GM23338 (cell line): ENCODE results near the gene MTMR1. TPM values are rescaled to one million over a fixed set of nuclear protein-coding genes. Genes with fewer than 3 reads are reported as not detected.

Experiments
- ATAC-seq: fragments of 200-7000 bp; cut with Tn5 transposase; 3 replicates; pipeline ENCODE4 v1.9.1; 2020
- DNase-seq: peaks from one replicate; pipeline ENCODE4 v3.0.0-alpha.2; 2015; ENCODE audit warnings: low spot score
- H2AFZ ChIP-seq: fragments of 200-600 bp; sonication (generic); 2 replicates; pipeline ENCODE4 v1.8.0; 2016; ENCODE audit warnings: antibody characterized with exemption, mild to moderate bottlenecking, moderate library complexity
- H3F3A ChIP-seq: fragments of 200-600 bp; sonication (generic); replicated peaks from 2 replicates; pipeline ENCODE4 v1.8.0; 2017; ENCODE audit warnings: antibody characterized with exemption, mixed run types, low read depth
- H3K27ac ChIP-seq: fragments of 200-600 bp; sonication (generic); 2 replicates; pipeline ENCODE4 v1.6.1; 2016; ENCODE audit warnings: low read depth
- H3K27me3 ChIP-seq: fragments of 200-600 bp; sonication (generic); 2 replicates; pipeline ENCODE4 v1.8.0; 2016; ENCODE audit warnings: mild to moderate bottlenecking, mixed run types, moderate library complexity; ENCODE audit not compliant: insufficient read depth
- H3K36me3 ChIP-seq: fragments of 200-600 bp; sonication (generic); 2 replicates; pipeline ENCODE4 v1.8.0; 2016; ENCODE audit warnings: mild to moderate bottlenecking; ENCODE audit not compliant: insufficient read depth
- H3K4me1 ChIP-seq: fragments of 200-600 bp; sonication (generic); 2 replicates; pipeline ENCODE4 v1.8.0; 2016; ENCODE audit warnings: mild to moderate bottlenecking, moderate library complexity; ENCODE audit not compliant: insufficient read depth
- H3K4me2 ChIP-seq: fragments of 200-600 bp; sonication (generic); 2 replicates; pipeline ENCODE4 v1.7.1; 2017; ENCODE audit warnings: mixed run types
- H3K4me3 ChIP-seq: fragments of 200-600 bp; sonication (generic); 2 replicates; pipeline ENCODE4 v1.6.1; 2016; ENCODE audit warnings: mixed run types
- H3K79me2 ChIP-seq: fragments of 200-600 bp; sonication (generic); replicated peaks from 2 replicates; pipeline ENCODE4 v1.8.0; 2017; ENCODE audit warnings: mild to moderate bottlenecking; ENCODE audit not compliant: insufficient read depth
- H3K9me2 ChIP-seq: fragments of 200-600 bp; sonication (generic); 2 replicates; pipeline ENCODE4 v1.8.0; 2017; ENCODE audit not compliant: insufficient read depth
- H4K20me1 ChIP-seq: fragments of 200-600 bp; sonication (generic); replicated peaks from 2 replicates; pipeline ENCODE4 v1.8.0; 2017; ENCODE audit warnings: mild to moderate bottlenecking; ENCODE audit not compliant: insufficient read depth
- H3K27ac Mint-ChIP-seq: 2 replicates; pipeline ENCODE4 v1.8.0; 2020; ENCODE audit warnings: inconsistent platforms, mild to moderate bottlenecking, moderate library complexity, mixed read lengths
- H3K27me3 Mint-ChIP-seq: 3 replicates; pipeline ENCODE4 v1.8.0; 2022; ENCODE audit warnings: low read depth, mild to moderate bottlenecking, moderate library complexity, mixed read lengths, inconsistent platforms; ENCODE audit not compliant: insufficient read depth, poor library complexity
- H3K36me3 Mint-ChIP-seq: 3 replicates; pipeline ENCODE4 v1.8.0; 2021; ENCODE audit warnings: low read depth, mild to moderate bottlenecking, inconsistent platforms, moderate library complexity, mixed read lengths
- H3K4me1 Mint-ChIP-seq: 3 replicates; pipeline ENCODE4 v1.8.0; 2020; ENCODE audit warnings: mild to moderate bottlenecking, inconsistent platforms, mixed read lengths
- H3K4me3 Mint-ChIP-seq: 3 replicates; pipeline ENCODE4 v1.8.0; 2021; ENCODE audit warnings: moderate library complexity, mild to moderate bottlenecking, inconsistent platforms, mixed read lengths
- H3K9me3 Mint-ChIP-seq: 3 replicates; pipeline ENCODE4 v1.8.0; 2020; ENCODE audit warnings: moderate library complexity, mild to moderate bottlenecking, inconsistent platforms, mixed read lengths
- CREB1 ChIP-seq: fragments of 250-450 bp; sonication (Bioruptor Pico); IDR thresholded peaks from 2 replicates; pipeline ENCODE4 v1.5.0; 2020; ENCODE audit warnings: low read depth, mild to moderate bottlenecking, moderate library complexity
- JUNB ChIP-seq: IDR thresholded peaks from one replicate; pipeline ENCODE4 v1.6.1; 2016; ENCODE audit warnings: antibody characterized with exemption; ENCODE audit not compliant: unreplicated experiment
- NANOG ChIP-seq: IDR thresholded peaks from 2 replicates; pipeline ENCODE4 v1.6.1; 2016; ENCODE audit warnings: antibody characterized with exemption, borderline replicate concordance
- POLR2AphosphoS5 ChIP-seq: IDR thresholded peaks from 2 replicates; pipeline ENCODE4 v1.6.1; 2016; ENCODE audit warnings: antibody characterized with exemption, low read depth
- STAT1 ChIP-seq: IDR thresholded peaks from one replicate; pipeline ENCODE4 v1.6.1; 2016; ENCODE audit warnings: antibody characterized with exemption; ENCODE audit not compliant: unreplicated experiment
- ZNF114 ChIP-seq: fragments of 250-450 bp; sonication (Bioruptor Pico); IDR thresholded peaks from 2 replicates; pipeline ENCODE4 v1.5.0; 2020; ENCODE audit warnings: mild to moderate bottlenecking, moderate library complexity
- polyA plus RNA-seq: library from polyadenylated mRNA; unstranded; fragments of >200 nt; fragmentation: Nextera tagmentation; extraction: Ambion mirVana; gene quantifications from 2 replicates; pipeline ENCODE4 v1.2.1, GENCODE V29; 2016
- total RNA-seq: library from RNA; depleted of rRNA; stranded (reverse); fragments of >200 nt; shearing (Covaris generic); gene quantifications from 2 replicates; pipeline ENCODE4 v1.2.3, GENCODE V29; 2014
- TF ChIP-seq, protein P1 (sequence below), 2 experiments: fragments of 200-600 bp in 1 of 2; sonication (generic) in 1 of 2; conservative IDR thresholded peaks; 2 replicates each; pipeline versions ENCODE4 v1.5.1 to v1.6.1; 2016 to 2017; ENCODE audit warnings: antibody characterized with exemption in 2 of 2, low read depth in 2 of 2, mild to moderate bottlenecking in 2 of 2, moderate library complexity in 1 of 2

Gene MTMR1
- total and polyA plus RNA-seq, 2 experiments from 2014 or later = 4.5 to 19.1 TPM

DNA sequence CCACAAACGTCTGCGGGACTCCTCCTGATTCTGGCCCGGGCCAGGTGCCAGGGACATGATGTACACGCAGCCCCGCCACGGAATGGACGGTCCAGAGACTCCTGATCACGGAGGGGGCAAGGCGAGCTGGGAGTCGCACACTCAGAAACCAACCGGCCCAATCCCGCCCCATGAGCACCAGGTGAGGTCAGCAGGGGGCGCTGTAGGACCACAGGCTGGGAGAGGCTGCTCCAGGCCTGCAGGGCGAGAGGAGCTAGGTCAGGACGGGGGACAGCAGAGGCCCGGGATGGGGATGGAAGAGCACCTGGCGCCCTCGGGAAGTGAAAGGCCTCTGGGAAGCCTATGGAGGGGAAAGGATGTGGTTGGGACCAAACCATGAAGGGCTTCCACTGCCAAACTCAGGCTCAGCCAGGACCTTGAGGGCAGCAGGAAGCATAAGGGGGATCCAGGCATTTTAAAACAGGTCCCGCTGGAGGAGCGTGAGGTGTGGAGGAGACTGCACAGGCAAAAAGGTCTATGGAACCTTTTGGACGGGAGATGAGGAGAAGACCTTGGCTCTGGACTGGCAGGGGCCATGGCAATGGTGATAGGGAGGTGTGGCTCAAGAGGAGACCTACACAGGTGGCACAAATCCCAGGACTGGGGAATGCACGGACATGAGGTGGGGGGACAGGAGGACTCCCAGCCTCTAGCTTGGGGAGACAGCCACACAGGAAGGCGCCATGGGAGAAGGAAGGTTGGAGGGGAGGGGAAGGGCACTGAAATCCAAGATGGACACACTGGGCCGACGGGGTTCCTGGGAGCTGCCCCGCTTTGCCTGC lies 79.2 kb downstream of the MTMR1 start:
- Histone ChIP-seq H3K4me1 (peaks cover 5% of the 10 kb centered on the region; the same call in 1 of the 2 replicates), H4K20me1 (no peaks in the 10 kb centered on the region), H2AFZ (no peak overlapping the region), H3K27ac (no peak overlapping the region), H3K9me2 (no peaks in the 10 kb centered on the region), H3K4me2 (no peak overlapping the region), H3K4me3 (no peak overlapping the region), H3K79me2 (no peaks in the 10 kb centered on the region), H3K36me3 (no peaks in the 10 kb centered on the region), H3F3A (no peaks in the 10 kb centered on the region), H3K27me3 (no peaks in the 10 kb centered on the region)
- ATAC-seq (peak; percentile 95), DNase-seq (peak; percentile 87)
- Mint-ChIP-seq H3K4me3 (no peak overlapping the region), H3K4me1 (peaks cover 18% of the 10 kb centered on the region), H3K9me3 (no peaks in the 10 kb centered on the region; the same call in 2 of the 3 replicates), H3K27me3 (peaks cover 8% of the 10 kb centered on the region), H3K27ac (no peak overlapping the region; the same call in none of the 2 replicates), H3K36me3 (peaks cover 8% of the 10 kb centered on the region)
- TF ChIP-seq, protein P1, sequence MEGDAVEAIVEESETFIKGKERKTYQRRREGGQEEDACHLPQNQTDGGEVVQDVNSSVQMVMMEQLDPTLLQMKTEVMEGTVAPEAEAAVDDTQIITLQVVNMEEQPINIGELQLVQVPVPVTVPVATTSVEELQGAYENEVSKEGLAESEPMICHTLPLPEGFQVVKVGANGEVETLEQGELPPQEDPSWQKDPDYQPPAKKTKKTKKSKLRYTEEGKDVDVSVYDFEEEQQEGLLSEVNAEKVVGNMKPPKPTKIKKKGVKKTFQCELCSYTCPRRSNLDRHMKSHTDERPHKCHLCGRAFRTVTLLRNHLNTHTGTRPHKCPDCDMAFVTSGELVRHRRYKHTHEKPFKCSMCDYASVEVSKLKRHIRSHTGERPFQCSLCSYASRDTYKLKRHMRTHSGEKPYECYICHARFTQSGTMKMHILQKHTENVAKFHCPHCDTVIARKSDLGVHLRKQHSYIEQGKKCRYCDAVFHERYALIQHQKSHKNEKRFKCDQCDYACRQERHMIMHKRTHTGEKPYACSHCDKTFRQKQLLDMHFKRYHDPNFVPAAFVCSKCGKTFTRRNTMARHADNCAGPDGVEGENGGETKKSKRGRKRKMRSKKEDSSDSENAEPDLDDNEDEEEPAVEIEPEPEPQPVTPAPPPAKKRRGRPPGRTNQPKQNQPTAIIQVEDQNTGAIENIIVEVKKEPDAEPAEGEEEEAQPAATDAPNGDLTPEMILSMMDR (conservative IDR thresholded peaks at IDR 0.05; ENCODE audit: low read depth in 2 of 2) = peak; percentile 62 to 95
- TF ChIP-seq ZNF114 (CRISPR knock-in tag) = no peak

DNA sequence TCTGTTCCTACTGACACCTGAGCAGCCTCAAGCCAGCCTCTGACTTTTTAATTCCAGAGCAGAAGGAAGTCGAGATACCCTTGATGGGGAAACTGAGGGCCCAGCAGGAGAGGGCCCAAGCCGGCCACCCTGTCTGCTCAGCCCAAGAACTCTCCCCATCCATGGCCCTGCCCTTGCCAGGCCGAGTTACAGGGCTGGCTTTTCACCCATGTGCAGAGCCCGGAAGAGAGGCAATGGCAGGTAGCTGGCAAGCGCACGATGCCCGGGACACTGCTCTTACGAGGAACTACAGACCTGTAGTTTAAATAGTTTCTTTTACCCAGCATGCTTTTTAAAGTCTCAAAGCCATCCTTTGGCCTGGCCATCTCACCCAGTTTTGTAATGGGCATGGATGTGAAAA lies 79.9 kb downstream of the MTMR1 start:
- H3K4me1 ChIP-seq = peaks cover 9% of the 10 kb centered on the region; the same call in 1 of the 2 replicates
- no peak overlapping the region for H3K27ac ChIP-seq
- ATAC-seq (no peak), DNase-seq (no peak)
- TF ChIP-seq POLR2AphosphoS5 (no peak), CREB1 (CRISPR knock-in tag) (no peak), STAT1 (no peak), NANOG (no peak), JUNB (no peak)
- TF ChIP-seq, protein P1 (conservative IDR thresholded peaks at IDR 0.05; ENCODE audit: low read depth in 2 of 2) = no peak
- Mint-ChIP-seq H3K27ac (no peak overlapping the region), H3K27me3 (peaks cover 8% of the 10 kb centered on the region), H3K4me3 (no peak overlapping the region), H3K9me3 (no peaks in the 10 kb centered on the region; the same call in 2 of the 3 replicates), H3K4me1 (peaks cover 26% of the 10 kb centered on the region), H3K36me3 (peaks cover 8% of the 10 kb centered on the region)
- no peaks in the 10 kb centered on the region for H3K36me3 ChIP-seq
- H3K4me2 ChIP-seq = no peak overlapping the region
- H2AFZ ChIP-seq = no peak overlapping the region
- no peaks in the 10 kb centered on the region for H3K9me2 ChIP-seq
- no peaks in the 10 kb centered on the region for H3K27me3 ChIP-seq
- H3K79me2 ChIP-seq = no peaks in the 10 kb centered on the region
- H4K20me1 ChIP-seq = no peaks in the 10 kb centered on the region
- H3F3A ChIP-seq = no peaks in the 10 kb centered on the region
- no peak overlapping the region for H3K4me3 ChIP-seq
